MCF 10A (cell line): ENCODE measurements around the gene TCF4. TPM values are rescaled to one million over a fixed set of nuclear protein-coding genes. Genes with fewer than 3 reads are reported as not detected.

Experiments
- BruUV-seq: library from RNA; stranded (reverse); fragments of 400-500 nt; replicated peaks from 2 replicates; lab custom pipeline; 2021; lab: Mats Ljungman, UMichigan
- CTCF ChIA-PET: fragments of 300-600 bp; sonication (Branson Sonifier 250); formaldehyde crosslinking; extraction: SDS; loops from one replicate; lab custom pipeline; 2021; ENCODE audit warnings: antibody characterized with exemption, inconsistent platforms; lab: Yijun Ruan, JAX
- POLR2A ChIA-PET: fragments of 300-600, 350-650 bp; sonication (Branson Sonifier 250); formaldehyde crosslinking; extraction: SDS; loops from one replicate; lab custom pipeline; 2020; ENCODE audit warnings: antibody characterized with exemption, inconsistent platforms; lab: Yijun Ruan, JAX
- DNase-seq: peaks from one replicate; pipeline ENCODE4 v3.0.0-alpha.2; 2018; ENCODE audit not compliant: unreplicated experiment
- H3K27ac Mint-ChIP-seq: one replicate; pipeline ENCODE4 v1.8.0; 2022; ENCODE audit warnings: mild to moderate bottlenecking, low read depth, mixed read lengths; ENCODE audit not compliant: unreplicated experiment
- H3K27me3 Mint-ChIP-seq: one replicate; pipeline ENCODE4 v1.8.0; 2022; ENCODE audit warnings: mixed read lengths; ENCODE audit not compliant: insufficient read depth, unreplicated experiment
- H3K36me3 Mint-ChIP-seq: one replicate; pipeline ENCODE4 v1.8.0; 2022; ENCODE audit warnings: mild to moderate bottlenecking, moderate library complexity, mixed read lengths; ENCODE audit not compliant: insufficient read depth, unreplicated experiment
- H3K4me1 Mint-ChIP-seq: one replicate; pipeline ENCODE4 v1.8.0; 2022; ENCODE audit warnings: mixed read lengths; ENCODE audit not compliant: insufficient read depth, unreplicated experiment
- H3K4me3 Mint-ChIP-seq: one replicate; pipeline ENCODE4 v1.8.0; 2022; ENCODE audit warnings: mild to moderate bottlenecking, moderate library complexity, mixed read lengths; ENCODE audit not compliant: unreplicated experiment
- H3K9me3 Mint-ChIP-seq: one replicate; pipeline ENCODE4 v1.8.0; 2022; ENCODE audit warnings: mixed read lengths; ENCODE audit not compliant: unreplicated experiment
- intact Hi-C: fragments of 100-400 bp; cut with micrococcal nuclease; formaldehyde crosslinking; loops from 2 replicates; pipeline ENCODE4 v1.14.1; 2022
- total RNA-seq: library from RNA; stranded (reverse); gene quantifications from 2 replicates; pipeline ENCODE4 v1.2.3, GENCODE V29; 2022
- TF ChIP-seq, protein P1 (sequence below): fragments of 200-600 bp; IDR thresholded peaks from one replicate; pipeline ENCODE4 v1.8.0; 2022; ENCODE audit warnings: antibody characterized with exemption, mild to moderate bottlenecking; ENCODE audit not compliant: unreplicated experiment

TCF4 gene
- total RNA-seq, 1 experiment from 2014 or later = 6.2 TPM

DNA sequence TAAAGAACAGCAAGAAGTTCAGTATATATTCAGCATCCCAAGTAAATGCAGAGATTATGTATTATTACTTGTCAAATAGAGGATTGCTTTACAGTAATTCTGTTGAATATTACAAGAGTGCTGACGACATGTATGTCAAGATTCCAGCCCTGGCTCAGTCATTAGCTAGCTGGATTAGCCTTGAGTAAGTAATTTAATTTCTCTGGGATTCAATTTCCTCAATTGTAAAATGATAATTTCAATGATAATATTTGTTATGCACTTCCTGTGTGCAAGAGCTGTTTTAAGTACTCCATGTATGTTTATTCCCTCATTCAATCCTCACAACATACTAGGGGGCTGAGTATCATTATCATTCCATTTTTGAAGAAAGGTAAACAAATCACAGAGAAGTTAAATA lies 44.0 kb downstream of the TCF4 start:
- Mint-ChIP-seq H3K4me3 (no peak overlapping the region), H3K27ac (no peak overlapping the region)

GRCh38 chr18:55543130-55543704 lies 44.8 kb downstream of the TCF4 start:
- ChIA-PET CTCF (no interaction called here), POLR2A (no interaction called here)
- Mint-ChIP-seq H3K27me3 (no peaks in the 10 kb centered on the region), H3K4me1 (peaks cover 7% of the 10 kb centered on the region), H3K9me3 (no peaks in the 10 kb centered on the region), H3K27ac (no peak overlapping the region), H3K36me3 (no peaks in the 10 kb centered on the region), H3K4me3 (no peak overlapping the region)
- TF ChIP-seq, protein P1, sequence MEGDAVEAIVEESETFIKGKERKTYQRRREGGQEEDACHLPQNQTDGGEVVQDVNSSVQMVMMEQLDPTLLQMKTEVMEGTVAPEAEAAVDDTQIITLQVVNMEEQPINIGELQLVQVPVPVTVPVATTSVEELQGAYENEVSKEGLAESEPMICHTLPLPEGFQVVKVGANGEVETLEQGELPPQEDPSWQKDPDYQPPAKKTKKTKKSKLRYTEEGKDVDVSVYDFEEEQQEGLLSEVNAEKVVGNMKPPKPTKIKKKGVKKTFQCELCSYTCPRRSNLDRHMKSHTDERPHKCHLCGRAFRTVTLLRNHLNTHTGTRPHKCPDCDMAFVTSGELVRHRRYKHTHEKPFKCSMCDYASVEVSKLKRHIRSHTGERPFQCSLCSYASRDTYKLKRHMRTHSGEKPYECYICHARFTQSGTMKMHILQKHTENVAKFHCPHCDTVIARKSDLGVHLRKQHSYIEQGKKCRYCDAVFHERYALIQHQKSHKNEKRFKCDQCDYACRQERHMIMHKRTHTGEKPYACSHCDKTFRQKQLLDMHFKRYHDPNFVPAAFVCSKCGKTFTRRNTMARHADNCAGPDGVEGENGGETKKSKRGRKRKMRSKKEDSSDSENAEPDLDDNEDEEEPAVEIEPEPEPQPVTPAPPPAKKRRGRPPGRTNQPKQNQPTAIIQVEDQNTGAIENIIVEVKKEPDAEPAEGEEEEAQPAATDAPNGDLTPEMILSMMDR = no peak
- DNase-seq = no peak
- BruUV-seq = no TSS peak
- intact Hi-C loops = no loop called here

More for the DNA sequence above, 44.0 kb downstream of the TCF4 start:
- DNase-seq = no peak
- TF ChIP-seq, protein P1 = no peak
- Mint-ChIP-seq H3K4me1 (peaks cover 7% of the 10 kb centered on the region), H3K27me3 (no peaks in the 10 kb centered on the region), H3K36me3 (no peaks in the 10 kb centered on the region), H3K9me3 (no peaks in the 10 kb centered on the region)
- BruUV-seq = no TSS peak
- ChIA-PET CTCF (no interaction called here), POLR2A (no interaction called here)
- intact Hi-C loops = no loop called here

- Mint-ChIP-seq H3K36me3 (no peaks in the 10 kb centered on the region), H3K4me3 (no peak overlapping the region), H3K9me3 (no peaks in the 10 kb centered on the region), H3K4me1 (peaks cover 3% of the 10 kb centered on the region), H3K27me3 (no peaks in the 10 kb centered on the region), H3K27ac (no peak overlapping the region)
- BruUV-seq = no TSS peak
- CTCF ChIA-PET = no interaction called here
- no peak for DNase-seq
- TF ChIP-seq, protein P1 = no peak
- intact Hi-C loops = no loop called here
- POLR2A ChIA-PET = no interaction called here
Observed at GRCh38 chr18:55541571-55541970, 46.4 kb downstream of the TCF4 start.

GRCh38 chr18:55539240-55539639 lies 48.8 kb downstream of the TCF4 start:
- CTCF ChIA-PET = no interaction called here
- Mint-ChIP-seq H3K4me3 (no peak overlapping the region), H3K27ac (no peak overlapping the region), H3K4me1 (no peaks in the 10 kb centered on the region), H3K36me3 (no peaks in the 10 kb centered on the region), H3K27me3 (no peaks in the 10 kb centered on the region), H3K9me3 (no peaks in the 10 kb centered on the region)
- no peak for DNase-seq
- no TSS peak for BruUV-seq
- intact Hi-C loops = no loop called here
- POLR2A ChIA-PET = no interaction called here
- TF ChIP-seq, protein P1 = no peak
